Measurements from ENCODE around the gene MTIF2. TPM values are rescaled to one million over a fixed set of nuclear protein-coding genes. Genes with fewer than 3 reads are reported as not detected.
A peak's percentile ranks its signal among the peaks of the same experiment; 100 is the strongest.

MTIF2 gene
- total RNA-seq, 1 experiment from 2014 or later, result 49.8 TPM

- no peaks in the 10 kb centered on the region for H3K36me3 ChIP-seq (ENCODE audit: control insufficient read depth in 1 of 2, insufficient read depth in 2 of 2, low read length in 2 of 2)
- no peak for DNase-seq (ENCODE audit: low read depth, low spot score)
- H3K27me3 ChIP-seq (ENCODE audit: insufficient read depth, low read length), result no peaks in the 10 kb centered on the region
- H3K27ac ChIP-seq (ENCODE audit: low read depth, low read length), result no peak overlapping the region
- H3K4me2 ChIP-seq (ENCODE audit: low read length), result no peak overlapping the region
- ChIA-PET CTCF (no interaction called here), POLR2A (no interaction called here), RAD21 (ENCODE audit: low non-redundant PET in 1 of 2, low total read pairs in 2 of 2, uncharacterized antibody in 2 of 2, unreplicated experiment in 2 of 2) (no interaction called here)
- TF ChIP-seq REST (IDR thresholded peaks at IDR 0.05; ENCODE audit: low read depth) (peak; percentile 14; the same call in 1 of the 2 replicates), MAX (IDR thresholded peaks at IDR 0.05) (no peak)
- H3K79me2 ChIP-seq (ENCODE audit: insufficient read depth, low read length), result no peaks in the 10 kb centered on the region
- no TSS peak for BruUV-seq (replicated peaks)
- ATAC-seq, result no peak
- no peaks in the 10 kb centered on the region for H3K9me3 ChIP-seq (ENCODE audit: control insufficient read depth in 1 of 2, insufficient read depth in 1 of 2, low read depth in 1 of 2, low read length in 2 of 2)
- no peaks in the 10 kb centered on the region for H4K20me1 ChIP-seq (ENCODE audit: insufficient read depth)
- no peaks in the 10 kb centered on the region for H3K9me2 ChIP-seq (ENCODE audit: insufficient read depth)
- no peak overlapping the region for H2AFZ ChIP-seq (ENCODE audit: low read depth, low read length, poor library complexity, severe bottlenecking)
- H3K4me3 ChIP-seq (replicated peaks in 1 of 2; ENCODE audit: low read depth in 1 of 2, low read length in 2 of 2), result no peak overlapping the region
- H3K9ac ChIP-seq (ENCODE audit: low read length), result no peak overlapping the region
- intact Hi-C loops (cut with micrococcal nuclease), result no loop called here
- H3K4me1 ChIP-seq (ENCODE audit: control insufficient read depth in 1 of 2, insufficient read depth in 2 of 2, low read length in 2 of 2), result no peaks in the 10 kb centered on the region
Observed at GRCh38 chr2:55200416-55200815, 68.6 kb downstream of the MTIF2 start.

GRCh38 chr2:55196526-55196925 lies 72.5 kb downstream of the MTIF2 start:
- CTCF ChIA-PET, result no interaction called here
- DNase-seq (ENCODE audit: low read depth, low spot score), result no peak
- Histone ChIP-seq H2AFZ (ENCODE audit: low read depth, low read length, poor library complexity, severe bottlenecking) (no peak overlapping the region), H4K20me1 (ENCODE audit: insufficient read depth) (no peaks in the 10 kb centered on the region), H3K36me3 (ENCODE audit: control insufficient read depth in 1 of 2, insufficient read depth in 2 of 2, low read length in 2 of 2) (no peaks in the 10 kb centered on the region), H3K9ac (ENCODE audit: low read length) (no peak overlapping the region), H3K4me2 (ENCODE audit: low read length) (no peak overlapping the region), H3K27ac (ENCODE audit: low read depth, low read length) (no peak overlapping the region), H3K27me3 (ENCODE audit: insufficient read depth, low read length) (no peaks in the 10 kb centered on the region), H3K9me2 (ENCODE audit: insufficient read depth) (no peaks in the 10 kb centered on the region), H3K4me1 (ENCODE audit: control insufficient read depth in 1 of 2, insufficient read depth in 2 of 2, low read length in 2 of 2) (no peaks in the 10 kb centered on the region), H3K9me3 (ENCODE audit: control insufficient read depth in 1 of 2, insufficient read depth in 1 of 2, low read depth in 1 of 2, low read length in 2 of 2) (no peaks in the 10 kb centered on the region), H3K79me2 (ENCODE audit: insufficient read depth, low read length) (no peaks in the 10 kb centered on the region), H3K4me3 (replicated peaks in 1 of 2; ENCODE audit: low read depth in 1 of 2, low read length in 2 of 2) (no peak overlapping the region)
- no TSS peak for BruUV-seq (replicated peaks)
- intact Hi-C loops (cut with micrococcal nuclease), result no loop called here
- no peak for ATAC-seq
- RAD21 ChIA-PET (ENCODE audit: low non-redundant PET in 1 of 2, low total read pairs in 2 of 2, uncharacterized antibody in 2 of 2, unreplicated experiment in 2 of 2), result no interaction called here
- POLR2A ChIA-PET, result no interaction called here
- no peak for TF ChIP-seq POLR2AphosphoS5 (IDR thresholded peaks at IDR 0.05; ENCODE audit: low read depth, low read length)
- TF ChIP-seq REST (IDR thresholded peaks at IDR 0.05; ENCODE audit: low read depth), result no peak
- no peak for TF ChIP-seq CEBPB (IDR thresholded peaks at IDR 0.05; ENCODE audit: low read depth)
- no peak for TF ChIP-seq ZNF274 (IDR thresholded peaks at IDR 0.05; ENCODE audit: low read depth, low read length)
- TF ChIP-seq FOSL1 (IDR thresholded peaks at IDR 0.05; ENCODE audit: low read depth), result no peak
- TF ChIP-seq ZBTB33 (IDR thresholded peaks at IDR 0.05; ENCODE audit: extremely low read depth, insufficient replicate concordance, low read length), result no peak
- no peak for TF ChIP-seq SP1 (IDR thresholded peaks at IDR 0.05; ENCODE audit: low read depth)
- no peak for TF ChIP-seq SRF (IDR thresholded peaks at IDR 0.05; ENCODE audit: low read depth)
- TF ChIP-seq MAX (IDR thresholded peaks at IDR 0.05), result no peak
